HepG2 (cell line): ENCODE data around the gene ITCH. TPM values are rescaled to one million over a fixed set of nuclear protein-coding genes. Genes with fewer than 3 reads are reported as not detected.

ENCODE experiments used
- CAMTA2 ChIP-seq: sonication (generic); formaldehyde crosslinking; IDR thresholded peaks from 2 replicates; pipeline ENCODE4 v1.4.0; 2020; ENCODE audit warnings: mild to moderate bottlenecking, missing genetic modification reagents, borderline replicate concordance
- CTCF ChIP-seq: sonication (generic); formaldehyde crosslinking; IDR thresholded peaks from 2 replicates; pipeline ENCODE4 v1.5.0; 2020; ENCODE audit warnings: mild to moderate bottlenecking, missing genetic modification reagents, moderate library complexity
- FLYWCH1 ChIP-seq: sonication (generic); formaldehyde crosslinking; IDR thresholded peaks from 2 replicates; pipeline ENCODE4 v1.8.1; 2023; ENCODE audit warnings: mild to moderate bottlenecking, missing genetic modification reagents
- GABPB1 ChIP-seq: IDR thresholded peaks from 2 replicates; pipeline ENCODE4 v1.6.1; 2016; ENCODE audit warnings: mild to moderate bottlenecking, missing genetic modification reagents, moderate library complexity, missing compliant biosample characterization
- GLI4 ChIP-seq: sonication (generic); formaldehyde crosslinking; IDR thresholded peaks from 2 replicates; pipeline ENCODE4 v1.5.1; 2020; ENCODE audit warnings: missing genetic modification reagents, mild to moderate bottlenecking, moderate library complexity, borderline replicate concordance
- HNRNPUL1 ChIP-seq: fragments of 200-400 bp; formaldehyde crosslinking; IDR thresholded peaks from 2 replicates; pipeline ENCODE4 v1.6.1; 2017; ENCODE audit warnings: low read depth, mild to moderate bottlenecking, low read length, moderate library complexity
- HOXA7 ChIP-seq: sonication (generic); formaldehyde crosslinking; IDR thresholded peaks from 2 replicates; pipeline ENCODE4 v1.8.1; 2022; ENCODE audit warnings: mild to moderate bottlenecking, missing genetic modification reagents, moderate library complexity
- IRF1 ChIP-seq: sonication (generic); formaldehyde crosslinking; IDR thresholded peaks from 2 replicates; pipeline ENCODE4 v1.4.0; 2020; ENCODE audit warnings: low read depth, mild to moderate bottlenecking, missing genetic modification reagents
- KAT8 ChIP-seq: IDR thresholded peaks from 2 replicates; pipeline ENCODE4 v1.6.1; 2016; ENCODE audit warnings: missing genetic modification reagents, missing compliant biosample characterization
- MAFK ChIP-seq, 2 experiments: IDR thresholded peaks in 1 of 2; conservative IDR thresholded peaks in 1 of 2; 2 replicates each; pipeline ENCODE4 v1.6.1; 2011; ENCODE audit warnings: improper control_type of control experiment in 2 of 2, low read length in 2 of 2
- MYNN ChIP-seq: sonication (generic); formaldehyde crosslinking; IDR thresholded peaks from 2 replicates; pipeline ENCODE4 v1.4.0; 2020; ENCODE audit warnings: mild to moderate bottlenecking, low read depth, missing genetic modification reagents
- SAP130 ChIP-seq: IDR thresholded peaks from 2 replicates; pipeline ENCODE4 v1.6.1; 2016; ENCODE audit warnings: low read depth
- SMARCE1 ChIP-seq: fragments of 450-650 bp; IDR thresholded peaks from 2 replicates; pipeline ENCODE4 v1.6.1; 2017; ENCODE audit warnings: borderline replicate concordance
- STAG1 ChIP-seq: sonication (generic); formaldehyde crosslinking; IDR thresholded peaks from 2 replicates; pipeline ENCODE4 v1.4.0; 2020; ENCODE audit warnings: missing genetic modification reagents
- THYN1 ChIP-seq: sonication (generic); formaldehyde crosslinking; IDR thresholded peaks from 2 replicates; pipeline ENCODE4 v1.8.1; 2023; ENCODE audit warnings: low read depth, mild to moderate bottlenecking, moderate library complexity, missing genetic modification reagents, borderline replicate concordance
- ZBTB1 ChIP-seq: sonication (generic); formaldehyde crosslinking; IDR thresholded peaks from 2 replicates; pipeline ENCODE4 v1.4.0; 2020; ENCODE audit warnings: missing genetic modification reagents, borderline replicate concordance
- ZBTB20 ChIP-seq: sonication (generic); formaldehyde crosslinking; IDR thresholded peaks from 2 replicates; pipeline ENCODE4 v1.8.1; 2023; ENCODE audit warnings: missing genetic modification reagents, low read depth, mild to moderate bottlenecking, borderline replicate concordance
- ZBTB33 ChIP-seq: sonication (generic); formaldehyde crosslinking; IDR thresholded peaks from 2 replicates; pipeline ENCODE4 v1.4.0; 2020; ENCODE audit warnings: missing genetic modification reagents
- ZNF225 ChIP-seq: sonication (generic); formaldehyde crosslinking; IDR thresholded peaks from 2 replicates; pipeline ENCODE4 v1.4.0; 2020; ENCODE audit warnings: mild to moderate bottlenecking, missing genetic modification reagents
- ZNF263 ChIP-seq: sonication (generic); formaldehyde crosslinking; IDR thresholded peaks from 2 replicates; pipeline ENCODE4 v1.4.0; 2020; ENCODE audit warnings: missing genetic modification reagents
- ZNF34 ChIP-seq: sonication (generic); formaldehyde crosslinking; IDR thresholded peaks from 2 replicates; pipeline ENCODE4 v1.4.0; 2020; ENCODE audit warnings: mild to moderate bottlenecking, missing genetic modification reagents, borderline replicate concordance
- ZNF350 ChIP-seq: sonication (generic); formaldehyde crosslinking; IDR thresholded peaks from 2 replicates; pipeline ENCODE4 v1.4.0; 2020; ENCODE audit warnings: mild to moderate bottlenecking, low read depth, missing genetic modification reagents, borderline replicate concordance
- ZNF562 ChIP-seq: sonication (generic); formaldehyde crosslinking; IDR thresholded peaks from 2 replicates; pipeline ENCODE4 v1.8.0; 2022; ENCODE audit warnings: missing genetic modification reagents, borderline replicate concordance
- ZNF597 ChIP-seq: sonication (generic); formaldehyde crosslinking; IDR thresholded peaks from 2 replicates; pipeline ENCODE4 v1.5.0; 2020; ENCODE audit warnings: missing genetic modification reagents
- ZNF629 ChIP-seq: sonication (generic); formaldehyde crosslinking; conservative IDR thresholded peaks from 2 replicates; pipeline ENCODE4 v1.5.0; 2020; ENCODE audit warnings: missing genetic modification reagents
- ZSCAN20 ChIP-seq: sonication (generic); formaldehyde crosslinking; IDR thresholded peaks from 2 replicates; pipeline ENCODE4 v1.4.0; 2020; ENCODE audit warnings: missing genetic modification reagents, mild to moderate bottlenecking, borderline replicate concordance
- polyA plus RNA-seq, 8 experiments: library from polyadenylated mRNA; depleted of rRNA in 3 of 8; stranded (reverse) in 7 of 8; unstranded in 1 of 8; fragments of >200 nt; fragmentation: Illumina TruSeq in 4 of 8; extraction: Trizol in 4 of 8; gene quantifications; 2 replicates each; pipeline versions ENCODE4 v1.2.1 to v1.2.3, GENCODE V29; 2011 to 2016; ENCODE audit warnings: low read depth in 4 of 8, missing spikeins in 1 of 8, mixed read lengths in 1 of 8; ENCODE audit not compliant: insufficient read depth in 1 of 8
- total RNA-seq, 5 experiments: library from RNA; depleted of rRNA; stranded (reverse); fragments of >200 nt; fragmentation: Illumina TruSeq; extraction: Trizol; gene quantifications; 2 replicates each; pipeline ENCODE4 v1.2.3, GENCODE V29; 2016; ENCODE audit warnings: low read depth in 1 of 5

The ITCH gene
- total and polyA plus RNA-seq, 2 of the 13 experiments (the other 11 are each of a cell fraction or from before 2014, with no cell fraction given), result 20.5 to 112 TPM

- TF ChIP-seq ZNF225 (peak; percentile 28; the same call in 1 of the 2 replicates), CAMTA2 (no peak), GLI4 (CRISPR knock-in tag) (no peak), ZNF350 (CRISPR knock-in tag) (no peak; the same call in 1 of the 2 replicates), IRF1 (CRISPR knock-in tag) (no peak), SAP130 (peak; percentile 55; the same call in 1 of the 2 replicates), MYNN (0 out of 2 replicates have a peak, but pooled peaks have one; percentile 45), HOXA7 (no peak), KAT8 (CRISPR knock-in tag) (no peak), ZBTB20 (CRISPR knock-in tag) (no peak), ZNF34 (CRISPR knock-in tag) (no peak), STAG1 (CRISPR knock-in tag) (peak; percentile 87), HNRNPUL1 (no peak), THYN1 (CRISPR knock-in tag) (no peak), ZNF629 (CRISPR knock-in tag) (no peak), SMARCE1 (no peak), FLYWCH1 (CRISPR knock-in tag) (no peak), ZNF562 (no peak), ZNF263 (0 out of 2 replicates have a peak, but pooled peaks have one; percentile 33), ZSCAN20 (CRISPR knock-in tag) (no peak), GABPB1 (CRISPR knock-in tag) (0 out of 2 replicates have a peak, but pooled peaks have one; percentile 18), ZBTB1 (CRISPR knock-in tag) (no peak), ZBTB33 (CRISPR knock-in tag) (peak; percentile 85), CTCF (CRISPR knock-in tag) (peak; percentile 86), MAFK (conservative IDR thresholded peaks at IDR 0.05 in 1 of 2, IDR thresholded peaks at IDR 0.05 in 1 of 2; ENCODE audit: low read length in 2 of 2) (no peak), ZNF597 (CRISPR knock-in tag) (no peak)
These were observed 173.8 kb downstream of the ITCH start (continued) for GRCh38 chr20:34536798-34537394.
